Heart left ventricle (tissue), 16 donors: ENCODE data around the gene PTHLH. TPM values are rescaled to one million over a fixed set of nuclear protein-coding genes. Genes with fewer than 3 reads are reported as not detected.

Experiments used
- ATAC-seq, 4 donors: fragments of 200-7000 bp; cut with Tn5 transposase; one replicate each; pipeline ENCODE4 v1.9.1; 2020 to 2022; ENCODE audit warnings: moderate library complexity in 4 of 4, mild to moderate bottlenecking in 3 of 4, moderate number of reproducible peaks in 1 of 4
- DNase-seq, 5 donors: peaks; one replicate each; pipeline ENCODE4 v3.0.0-alpha.2; 2020
- H3K27ac ChIP-seq, 12 donors: fragments of 200-600 bp; sonication (generic) in 4 of 12; one replicate each; pipeline versions ENCODE4 v1.5.0 to v1.8.0; 2016 to 2022; ENCODE audit warnings: mild to moderate bottlenecking in 2 of 12
- H3K27me3 ChIP-seq, 9 donors: fragments of 200-600 bp; sonication (generic) in 2 of 9; one replicate each; pipeline versions ENCODE4 v1.5.1 to v1.8.0; 2016 to 2022; ENCODE audit warnings: mild to moderate bottlenecking in 3 of 9
- H3K36me3 ChIP-seq, 9 donors: fragments of 200-600 bp; sonication (generic) in 2 of 9; one replicate each; pipeline versions ENCODE4 v1.5.0 to v1.8.0; 2018 to 2022; ENCODE audit warnings: mild to moderate bottlenecking in 2 of 9
- H3K4me1 ChIP-seq, 12 donors: fragments of 200-600 bp; sonication (generic) in 4 of 12; one replicate each; pipeline versions ENCODE4 v1.5.0 to v1.8.0; 2016 to 2022; ENCODE audit warnings: mild to moderate bottlenecking in 3 of 12
- H3K4me3 ChIP-seq, 12 donors: fragments of 200-600 bp; sonication (generic) in 4 of 12; one replicate each; pipeline versions ENCODE4 v1.5.0 to v1.8.0; 2017 to 2022; ENCODE audit warnings: mild to moderate bottlenecking in 9 of 12, moderate library complexity in 4 of 12
- H3K9me3 ChIP-seq, 12 donors: fragments of 200-600 bp; sonication (generic) in 4 of 12; one replicate each; pipeline versions ENCODE4 v1.5.0 to v1.8.0; 2016 to 2022; ENCODE audit warnings: mild to moderate bottlenecking in 1 of 12
- POLR2A ChIP-seq, 2 donors: fragments of 450-650 bp; IDR thresholded peaks; one replicate each; pipeline ENCODE4 v1.6.1; 2017; ENCODE audit warnings: antibody characterized with exemption in 2 of 2, mild to moderate bottlenecking in 2 of 2, moderate library complexity in 2 of 2
- WGBS, 4 donors: extraction: QIAGEN DNeasy Blood & Tissue Kit in 2 of 4; methylation state at CpG; one replicate each; pipeline versions ENCODE4 v1.1.5 to v1.1.7; 2013 to 2018; 5-methylcytosine and 5-hydroxymethylcytosine counted together
- intact Hi-C, 10 donors: fragments of 100-400 bp; cut with DNase I; formaldehyde crosslinking; loops; one replicate each; pipeline versions ENCODE4 v1.11.1 to v1.14.2; 2022
- polyA plus RNA-seq, 2 donors: library from polyadenylated mRNA; stranded (reverse); fragments of 200-250 nt; gene quantifications; one replicate each; pipeline ENCODE4 v1.2.3, GENCODE V29; 2013
- total RNA-seq, 9 donors: library from RNA; depleted of rRNA in 2 of 9; stranded (reverse); fragments of >200 nt in 2 of 9; fragmentation: NEBNext Ultra II Directional in 3 of 9; extraction: Animal tissue kit (Norgen Biotek cat#: 25700) in 3 of 9; gene quantifications; one replicate each; pipeline versions ENCODE4 v1.1.0 to v1.2.4, GENCODE V29; 2016 to 2023
- TF ChIP-seq, protein P1 (sequence below), 12 donors: fragments of 200-600 bp; sonication (generic) in 4 of 12; IDR thresholded peaks; one replicate each; pipeline versions ENCODE4 v1.5.0 to v1.8.0; 2018 to 2022; ENCODE audit warnings: antibody characterized with exemption in 12 of 12, mild to moderate bottlenecking in 5 of 12
- donor health status: ischemic (EF 13 %, LVEDD 7.1; RV severe dilation, severe dysfunction).
- donor health status: healthy with polysubstance abuse.
- donor health status: DM: no; HTN: yes; CAD: no.
- donor health status: DM: no; HTN: no; CAD: no.
- donor health status: ischemic (EF 25% LVEDD 6.9; RV normal size, moderate dysfunction).
- donor health status: ischemic (EF 25% LVEDD 5.7; RV mildly dilated, moderate dysfunction).
- donor health status: healthy.
- donor health status: DM: yes; HTN: yes; CAD: no.
- donor health status: ischemic (EF 35%, LVEDD 5.7; RV mildly dilated, moderate dysfunction).
- donor health status: nonischemic (EF 11% LVEDD 7.7; RV severe dilation, severe dysfunction).
- donor health status: DM: yes; HTN: yes; CAD: no.
- donor health status: PGD.
- donor health status: ischemic (EF 29% LVEDD 5.4; RV normal size, mild dysfunction).
- donor health status: nonischemic (EF 23%, LVEDD 6.1; RV moderate dilation, normal function).

PTHLH gene
- total and polyA plus RNA-seq, 11 donors: 0.25 to 3.7 (median 1.1) TPM

DNA sequence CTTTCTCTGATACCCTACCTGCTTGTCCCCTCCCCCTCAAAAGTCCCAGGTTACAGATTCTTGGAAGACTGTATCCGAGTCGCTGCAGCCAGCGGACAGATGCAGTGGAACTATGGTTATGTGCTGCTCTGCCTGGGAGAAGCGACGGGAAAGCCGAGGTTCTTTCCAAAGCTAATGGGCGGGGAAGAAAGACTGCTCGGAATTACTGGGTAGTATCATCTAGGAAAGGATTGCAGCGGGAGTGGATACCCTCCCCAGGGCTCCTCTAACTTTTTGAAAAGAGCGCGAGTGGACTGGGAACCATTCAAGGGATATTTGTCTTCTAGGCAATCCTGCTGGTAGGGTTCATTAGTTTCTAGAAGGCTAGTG is 1.4 kb downstream of the PTHLH start:
- intact Hi-C loops: loop anchor here in 4 of 10 donors (10.0 kb wide), 2 partner anchors 204 to 904 kb away; no protein-coding TSS in a partner anchor
- H3K4me1 ChIP-seq: peaks cover 0 to 39% (median 14%) of the 10 kb centered on the region in 12 donors
- 14 to 48% (median 29%) methylated on average over 11 of the region's 11 CpGs for WGBS, 4 donors

DNA sequence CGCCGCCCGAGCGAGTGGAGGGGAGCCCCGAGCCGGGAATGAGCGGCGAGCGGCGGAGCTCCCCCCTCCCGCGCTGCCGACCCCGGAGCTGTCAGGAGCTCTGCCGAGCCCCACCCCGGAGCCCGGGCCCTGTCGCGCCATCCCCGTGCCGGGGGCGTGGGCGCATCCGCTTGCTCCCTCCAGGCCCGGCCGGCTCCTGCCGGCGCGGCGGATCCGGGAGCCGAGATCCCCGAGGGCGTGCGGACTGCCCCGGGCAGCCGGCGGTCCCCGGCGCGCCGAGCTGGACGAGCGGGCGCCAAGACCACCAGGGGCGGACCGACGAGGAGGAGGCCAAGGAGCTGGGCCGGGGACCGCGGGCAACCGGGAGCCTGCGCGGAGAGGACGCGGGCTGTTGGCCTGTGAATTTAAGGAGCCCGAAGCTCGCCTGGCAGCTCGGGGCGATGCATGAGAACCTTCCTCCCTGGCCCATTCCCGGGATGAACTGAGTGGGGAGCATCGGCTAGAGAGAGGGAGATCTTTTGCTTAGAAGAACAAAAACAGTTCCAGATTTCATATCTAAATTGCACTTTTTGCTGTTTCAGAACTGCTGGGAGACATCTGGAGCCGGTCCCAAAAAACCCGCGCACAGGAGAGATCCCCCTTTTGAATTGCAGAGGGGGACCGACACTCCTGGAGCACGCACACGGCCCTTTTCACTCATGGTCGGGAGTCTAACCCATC is 2.0 kb downstream of the PTHLH start:
- no peaks in the 10 kb centered on the region for H3K36me3 ChIP-seq
- H3K27ac ChIP-seq: peak overlapping the region in 8 of 12 donors; percentile 6 to 66 (median 50)
- ATAC-seq (peak in 3 of 4 donors; percentile 22 to 54 (median 45)), DNase-seq (peak; percentile 28 to 64 (median 32))
- WGBS, 4 donors: 1 to 18% (median 4%) methylated on average over 11 to 69 of the region's 69 CpGs
- intact Hi-C loops: loop anchor here in 4 of 10 donors (10.0 kb wide), 2 partner anchors 204 to 904 kb away; no protein-coding TSS in a partner anchor
- no peak for TF ChIP-seq POLR2A (IDR thresholded peaks at IDR 0.05)
- TF ChIP-seq, protein P1, sequence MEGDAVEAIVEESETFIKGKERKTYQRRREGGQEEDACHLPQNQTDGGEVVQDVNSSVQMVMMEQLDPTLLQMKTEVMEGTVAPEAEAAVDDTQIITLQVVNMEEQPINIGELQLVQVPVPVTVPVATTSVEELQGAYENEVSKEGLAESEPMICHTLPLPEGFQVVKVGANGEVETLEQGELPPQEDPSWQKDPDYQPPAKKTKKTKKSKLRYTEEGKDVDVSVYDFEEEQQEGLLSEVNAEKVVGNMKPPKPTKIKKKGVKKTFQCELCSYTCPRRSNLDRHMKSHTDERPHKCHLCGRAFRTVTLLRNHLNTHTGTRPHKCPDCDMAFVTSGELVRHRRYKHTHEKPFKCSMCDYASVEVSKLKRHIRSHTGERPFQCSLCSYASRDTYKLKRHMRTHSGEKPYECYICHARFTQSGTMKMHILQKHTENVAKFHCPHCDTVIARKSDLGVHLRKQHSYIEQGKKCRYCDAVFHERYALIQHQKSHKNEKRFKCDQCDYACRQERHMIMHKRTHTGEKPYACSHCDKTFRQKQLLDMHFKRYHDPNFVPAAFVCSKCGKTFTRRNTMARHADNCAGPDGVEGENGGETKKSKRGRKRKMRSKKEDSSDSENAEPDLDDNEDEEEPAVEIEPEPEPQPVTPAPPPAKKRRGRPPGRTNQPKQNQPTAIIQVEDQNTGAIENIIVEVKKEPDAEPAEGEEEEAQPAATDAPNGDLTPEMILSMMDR (IDR thresholded peaks at IDR 0.05): no peak
- H3K9me3 ChIP-seq: no peaks in the 10 kb centered on the region
- H3K27me3 ChIP-seq: peaks cover 13 to 84% (median 68%) of the 10 kb centered on the region in 9 donors
- H3K4me3 ChIP-seq: peak overlapping the region; percentile 34 to 66 (median 54)
- H3K4me1 ChIP-seq: peaks cover 0 to 35% (median 14%) of the 10 kb centered on the region in 12 donors

More for the DNA sequence above, 1.4 kb downstream of the PTHLH start:
- ATAC-seq (no peak), DNase-seq (no peak)
- peak overlapping the region in 9 of 12 donors; percentile 37 to 66 (median 57) for H3K4me3 ChIP-seq
- H3K36me3 ChIP-seq: no peaks in the 10 kb centered on the region
- peaks cover 15 to 85% (median 70%) of the 10 kb centered on the region in 9 donors for H3K27me3 ChIP-seq
- no peak for TF ChIP-seq POLR2A (IDR thresholded peaks at IDR 0.05)
- TF ChIP-seq, protein P1 (IDR thresholded peaks at IDR 0.05): no peak
- H3K27ac ChIP-seq: peak overlapping the region in 3 of 12 donors; percentile 21 to 60 (median 51)
- H3K9me3 ChIP-seq: no peaks in the 10 kb centered on the region

DNA sequence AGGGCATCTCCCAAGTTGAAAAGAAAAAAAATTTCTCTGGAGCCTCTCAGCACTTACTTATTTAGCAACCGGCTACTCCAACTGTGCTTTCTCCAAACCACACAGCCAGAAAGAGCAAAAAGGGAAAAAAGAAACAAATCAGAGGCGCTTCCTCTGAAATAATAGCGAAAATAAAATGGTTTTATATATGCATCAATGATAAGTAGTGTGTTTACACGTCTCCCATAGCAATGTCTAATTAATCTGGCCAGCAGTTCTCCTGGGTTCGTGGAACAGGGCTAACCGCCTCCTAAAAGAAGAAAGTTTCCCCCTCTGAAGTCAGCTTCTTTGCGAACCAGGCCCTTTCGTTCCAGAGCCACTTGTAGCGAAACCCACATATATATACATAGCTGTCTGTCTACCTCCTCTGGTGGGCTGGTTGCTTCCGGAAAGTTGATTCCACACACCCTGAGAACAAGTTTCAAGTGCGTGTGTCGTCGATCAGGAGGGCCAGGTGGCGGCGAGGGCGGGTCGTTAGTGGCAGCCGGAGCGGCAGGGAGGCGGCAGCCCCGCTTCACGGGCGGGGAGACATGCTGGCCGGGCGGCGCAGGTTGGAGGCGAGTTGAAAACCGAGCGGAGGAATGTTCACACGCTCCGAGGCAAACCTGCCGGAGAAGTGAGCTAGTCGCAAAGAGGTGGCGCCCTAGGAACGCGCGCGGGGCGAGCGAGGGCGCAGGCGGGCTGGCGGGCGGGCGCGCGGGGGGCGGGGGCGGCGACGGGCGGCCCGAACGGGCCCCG is 2.7 kb downstream of the PTHLH start:
- Histone ChIP-seq H3K4me3 (peak overlapping the region; percentile 34 to 66 (median 54)), H3K27ac (peak overlapping the region in 5 of 12 donors; percentile 25 to 60 (median 57)), H3K27me3 (peaks cover 13 to 84% (median 60%) of the 10 kb centered on the region in 9 donors), H3K36me3 (no peaks in the 10 kb centered on the region), H3K4me1 (peaks cover 0 to 27% (median 14%) of the 10 kb centered on the region in 12 donors), H3K9me3 (no peaks in the 10 kb centered on the region)
- WGBS, 4 donors: 1 to 2% (median 1%) methylated on average over 24 to 55 of the region's 55 CpGs
- DNase-seq: peak; percentile 32 to 65 (median 50)
- ATAC-seq: peak in 3 of 4 donors; percentile 54 to 57 (median 57)
- intact Hi-C loops: loop anchor here in 6 of 10 donors (10.0 kb wide), 2 partner anchors 205 to 905 kb away; no protein-coding TSS in a partner anchor
- TF ChIP-seq, protein P1 (IDR thresholded peaks at IDR 0.05): peak in 1 of 12 donors; percentile 37
- TF ChIP-seq POLR2A (IDR thresholded peaks at IDR 0.05): no peak
